Prostate gland (tissue), 2 donors: Measurements from ENCODE around the gene ABCB8.

Source experiments
- CTCF ChIP-seq, 4 experiments: fragments of 200-600 bp in 2 of 4; fragments of 450-650 bp in 2 of 4; sonication (generic) in 2 of 4; IDR thresholded peaks; 1 replicate in 3 of 4; 2 replicates in 1 of 4; pipeline ENCODE4 v1.5.1; 2016 to 2019; ENCODE audit warnings: antibody characterized with exemption in 4 of 4, mild to moderate bottlenecking in 2 of 4, moderate library complexity in 2 of 4
- POLR2A ChIP-seq: fragments of 450-650 bp; IDR thresholded peaks from one replicate; pipeline ENCODE4 v1.6.1; 2016; ENCODE audit warnings: antibody characterized with exemption, mild to moderate bottlenecking
- POLR2AphosphoS5 ChIP-seq: sonication (generic); formaldehyde crosslinking; IDR thresholded peaks from one replicate; pipeline ENCODE4 v1.6.1; 2017; ENCODE audit warnings: antibody characterized with exemption

GRCh38 chr7:151033864-151034249, 5.6 kb downstream of the ABCB8 start:
- TF ChIP-seq CTCF (IDR thresholded peaks at IDR 0.05) (no peak), POLR2A (no peak), POLR2AphosphoS5 (no peak)
